HG02981 (cell line): ENCODE results near the gene GARNL3.
A peak's percentile ranks its signal among the peaks of the same experiment; 100 is the strongest.

Experiments used
- ATAC-seq: cut with Tn5 transposase; IDR thresholded peaks from one replicate; pipeline ENCODE4 v1.9.1; 2021; ENCODE audit warnings: mild to moderate bottlenecking, moderate library complexity; ENCODE audit not compliant: unreplicated experiment

GARNL3 gene

DNA sequence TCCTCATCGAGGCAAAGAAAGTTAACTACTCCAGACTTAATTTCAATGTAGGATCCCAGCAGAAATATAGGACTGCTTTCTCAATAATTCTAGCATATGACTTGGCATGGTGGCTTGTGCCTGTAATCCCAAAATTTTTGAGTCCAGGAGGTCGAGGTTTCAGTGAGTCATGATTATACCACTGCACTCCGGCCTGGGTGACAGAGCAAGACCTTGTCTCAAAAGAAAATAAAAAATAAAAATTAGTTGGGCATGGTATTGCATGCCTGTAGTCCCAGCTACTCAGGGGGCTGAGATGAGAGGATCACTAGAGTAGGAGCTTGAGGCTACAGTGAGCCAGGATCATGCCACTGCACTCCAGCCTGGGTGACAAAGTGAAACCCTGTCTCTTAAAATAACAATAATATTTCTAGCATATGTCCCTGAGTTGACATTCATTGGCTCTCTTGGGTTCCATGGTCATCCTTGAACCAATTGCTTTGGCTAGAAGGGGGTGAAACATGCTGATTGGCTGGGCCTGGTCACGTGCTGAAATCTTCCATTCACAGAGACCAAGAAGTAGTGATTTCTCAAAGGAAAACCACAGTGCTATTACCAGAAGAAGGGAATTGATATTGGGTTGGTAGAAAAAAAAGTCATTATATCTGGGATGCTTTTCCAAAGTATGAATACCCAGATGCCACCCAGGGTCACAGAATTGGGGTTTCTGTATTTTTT lies 31.6 kb upstream of the GARNL3 start:
- no peak for ATAC-seq

GRCh38 chr9:127233550-127233949 lies 31.0 kb upstream of the GARNL3 start:
- no peak for ATAC-seq

DNA sequence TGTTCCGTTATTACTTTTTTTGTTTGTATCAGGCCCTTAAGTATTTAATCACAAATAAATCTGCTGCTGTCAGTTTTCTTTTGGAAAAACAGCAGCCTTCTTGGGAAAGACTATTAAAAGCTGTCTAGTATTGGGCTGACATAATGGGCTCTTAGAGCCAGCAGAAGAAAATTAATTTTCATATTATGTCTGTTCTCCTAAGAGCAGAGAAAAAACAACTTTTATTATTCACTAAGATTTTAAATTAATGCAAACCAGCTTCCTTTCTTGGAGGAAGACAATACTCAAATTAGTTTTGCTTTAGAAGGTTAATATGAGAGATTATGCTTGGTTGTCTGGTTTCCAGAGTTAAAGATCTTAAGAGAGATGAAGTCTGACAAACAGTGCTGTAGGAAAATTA lies 30.6 kb upstream of the GARNL3 start:
- no peak for ATAC-seq

DNA sequence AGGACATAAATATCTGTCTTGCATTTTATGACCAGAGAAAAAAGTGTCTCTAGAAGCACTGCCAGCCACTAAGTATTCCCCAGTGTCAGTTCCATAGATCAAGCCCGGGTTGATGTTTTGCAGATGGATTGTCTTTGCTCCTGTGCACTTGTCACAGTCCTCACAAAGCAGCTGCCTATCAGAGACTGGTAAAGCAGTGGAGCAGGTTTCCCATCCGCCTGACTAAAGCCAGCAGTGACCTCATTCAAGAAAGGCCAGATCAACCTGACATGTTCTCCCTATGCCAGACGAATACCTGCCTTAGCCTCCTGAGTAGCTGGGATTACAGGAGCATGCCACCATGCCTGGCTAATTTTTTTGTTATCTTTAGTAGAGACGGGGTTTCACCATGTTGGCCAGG lies 26.8 kb upstream of the GARNL3 start:
- ATAC-seq, result no peak

DNA sequence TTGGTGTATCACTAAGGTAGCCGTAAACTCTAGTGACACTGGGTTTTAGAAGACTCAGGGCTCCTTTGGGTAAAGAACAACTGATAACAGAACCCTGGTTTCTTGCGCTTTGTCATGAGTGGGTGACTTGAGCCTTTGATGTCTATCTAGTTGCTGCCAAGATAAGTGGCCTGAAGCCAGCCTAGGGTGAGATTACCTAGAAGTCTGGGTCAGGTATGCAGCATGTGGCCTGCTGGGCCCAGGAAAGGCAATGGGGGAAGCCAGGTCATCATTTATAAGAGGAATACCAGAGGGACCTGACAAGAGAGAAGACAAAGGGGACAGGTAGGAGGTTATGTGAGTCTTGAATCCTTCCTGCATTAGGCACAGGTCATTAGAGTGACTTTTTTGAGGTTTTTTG lies 23.2 kb upstream of the GARNL3 start:
- ATAC-seq, result no peak

DNA sequence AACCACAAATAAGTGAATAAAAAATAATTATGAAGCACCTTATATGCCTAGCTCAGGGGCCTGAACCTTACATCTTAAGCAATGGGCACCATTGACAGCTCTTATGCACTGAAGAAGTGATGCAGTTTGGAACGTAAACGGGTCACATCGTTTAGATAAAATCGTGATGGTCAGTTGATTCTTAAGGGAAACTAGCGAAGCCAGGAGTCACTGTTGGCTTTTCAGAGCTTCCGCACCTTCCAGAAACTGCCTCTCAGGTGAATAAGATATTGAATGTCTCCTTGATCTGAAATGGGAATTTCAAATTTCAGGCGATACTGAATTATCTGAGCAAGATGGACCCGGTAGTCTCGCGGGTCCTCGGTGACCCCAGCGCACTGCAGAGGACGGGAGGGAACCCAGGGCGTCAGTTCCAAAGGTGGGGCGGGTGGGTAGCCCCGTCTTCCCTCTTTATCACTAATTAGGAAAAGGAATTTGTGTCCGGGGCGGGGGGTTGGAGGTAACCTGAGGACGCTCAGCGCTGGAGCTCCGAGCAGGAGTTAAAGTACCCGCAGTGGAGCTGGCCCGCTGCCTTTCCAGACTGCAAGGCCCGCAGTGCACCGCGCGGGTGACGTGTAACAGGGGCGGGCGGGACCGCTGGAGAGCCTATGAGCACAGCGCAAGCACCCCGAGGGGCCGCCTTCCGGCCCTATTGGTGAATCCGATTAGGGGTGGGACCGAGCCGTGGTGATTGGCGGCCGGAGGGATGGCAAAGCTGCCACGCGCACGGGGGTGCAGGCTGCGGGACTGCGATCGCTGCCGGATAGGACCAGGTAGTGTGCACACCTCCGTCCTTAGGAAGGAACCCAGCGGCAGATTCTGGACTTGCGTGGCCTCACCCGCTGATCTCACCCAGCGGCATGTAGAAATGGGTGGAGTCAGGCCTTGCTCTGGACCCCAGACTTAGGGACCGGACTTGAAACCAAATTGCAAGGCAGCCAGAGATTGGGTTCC lies 19.7 kb upstream of the GARNL3 start:
- ATAC-seq, result peak; percentile 100

DNA sequence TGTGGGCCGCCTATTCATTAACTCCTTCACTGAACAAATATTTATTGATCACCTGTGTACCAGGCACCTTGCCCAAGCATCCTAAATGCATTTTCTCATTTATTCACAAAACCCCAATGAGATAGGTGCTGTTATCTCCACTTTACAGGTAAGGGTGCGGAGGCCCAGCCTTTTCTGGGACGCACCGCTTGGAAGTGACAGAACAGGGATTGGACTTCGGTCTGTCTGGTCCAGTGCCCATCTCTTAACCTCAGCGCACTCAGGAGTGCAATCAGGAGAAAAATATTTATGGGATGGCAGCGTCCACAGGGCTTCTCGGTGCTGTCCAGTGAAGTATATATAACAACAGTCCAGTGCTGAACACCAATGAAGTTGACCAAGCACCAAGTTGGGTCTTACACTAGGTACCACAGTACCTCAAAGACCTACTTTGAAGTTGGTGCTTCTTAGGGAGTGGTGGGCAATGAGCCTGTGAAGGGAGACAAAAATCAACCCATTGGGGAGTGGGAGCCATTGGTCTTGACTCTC lies 18.9 kb upstream of the GARNL3 start:
- ATAC-seq, result no peak

GRCh38 chr9:127248241-127248640 lies 16.3 kb upstream of the GARNL3 start:
- no peak for ATAC-seq

DNA sequence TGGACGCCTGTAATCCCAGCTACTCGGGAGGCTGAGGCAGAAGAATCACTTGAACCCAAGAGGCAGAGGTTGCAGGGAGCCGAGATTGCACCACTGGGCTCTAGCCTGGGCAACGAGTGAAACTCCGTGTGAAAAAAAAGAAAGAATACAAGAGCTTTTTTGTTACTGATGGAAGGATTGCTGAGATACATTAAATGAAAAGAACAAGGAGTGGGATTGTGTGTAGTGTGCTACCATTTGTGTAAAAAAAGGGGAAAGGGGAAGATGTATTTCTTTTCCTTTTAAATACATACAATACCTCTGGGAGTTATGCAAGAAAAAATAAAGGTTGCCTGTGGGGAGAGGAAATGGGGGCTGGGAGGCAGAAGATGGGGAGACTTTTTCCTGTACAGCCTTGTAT lies 14.7 kb upstream of the GARNL3 start:
- ATAC-seq, result no peak

GRCh38 chr9:127250896-127251391 lies 13.6 kb upstream of the GARNL3 start:
- no peak for ATAC-seq

GRCh38 chr9:127252410-127253318 lies 11.9 kb upstream of the GARNL3 start:
- no peak for ATAC-seq

GRCh38 chr9:127253446-127253845 lies 11.1 kb upstream of the GARNL3 start:
- no peak for ATAC-seq

- no peak for ATAC-seq
Measured at GRCh38 chr9:127255692-127256091, 8.9 kb upstream of the GARNL3 start.

DNA sequence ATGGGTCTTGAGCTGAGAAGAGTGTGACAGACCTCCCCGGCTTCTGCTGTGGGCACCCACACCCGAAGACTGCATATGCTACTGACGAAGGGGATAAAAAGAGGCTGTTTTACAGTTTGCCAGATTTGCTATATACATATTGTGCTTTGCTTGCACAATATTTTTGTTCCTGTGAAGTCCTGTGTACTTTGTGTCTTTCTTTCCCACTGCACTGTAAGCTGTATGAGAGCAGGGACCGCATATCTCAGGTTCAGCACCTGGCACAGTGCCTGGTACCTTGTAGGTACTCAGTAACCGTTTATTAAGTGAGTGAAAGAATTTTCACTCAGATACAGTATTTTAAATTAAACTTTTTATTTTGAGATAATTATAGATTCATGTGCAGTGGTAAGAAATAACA lies 8.2 kb upstream of the GARNL3 start:
- ATAC-seq, result no peak

- no peak for ATAC-seq
Measured at GRCh38 chr9:127258606-127259471, 5.7 kb upstream of the GARNL3 start.

- no peak for ATAC-seq
Measured at GRCh38 chr9:127262602-127263001, 2.0 kb upstream of the GARNL3 start.

- no peak for ATAC-seq
Measured at GRCh38 chr9:127263237-127263636, 1.3 kb upstream of the GARNL3 start.

DNA sequence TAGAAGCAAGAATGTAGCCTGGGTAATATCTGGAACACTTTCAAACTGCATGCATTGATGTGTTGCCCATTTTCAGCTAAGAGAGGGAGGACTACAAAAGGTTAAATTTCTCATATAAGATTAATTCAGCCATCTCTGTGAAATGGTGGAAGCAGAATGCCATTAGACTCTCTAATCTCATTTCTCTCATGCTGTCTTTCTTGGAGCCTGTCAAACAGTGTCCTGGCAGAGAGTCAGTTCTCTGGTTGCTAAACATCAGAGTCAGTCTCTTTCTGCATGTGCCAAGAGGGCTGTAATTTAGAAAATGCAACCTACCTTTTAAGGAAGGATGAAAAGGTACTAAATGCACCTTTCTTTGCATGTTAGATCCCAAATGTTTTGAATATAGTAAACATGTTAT lies 910 bp upstream of the GARNL3 start:
- no peak for ATAC-seq

- no peak for ATAC-seq
Measured at GRCh38 chr9:127267793-127268525, 3.4 kb downstream of the GARNL3 start.
